Measurements from ENCODE around the gene TLE5.
"Not testable (repeated sequence)": the region's sequence is repeated elsewhere in the genome, so short reads cannot be mapped to it uniquely, and the experiment has no call there.

Gene TLE5

GRCh38 chr19:3025549-3025886 is 36.8 kb downstream of the TLE5 start:
- no peak for DNase-seq (ENCODE audit: low read depth in 2 of 2)

- no peak for DNase-seq (ENCODE audit: low read depth in 2 of 2)
These were observed 37.3 kb downstream of the TLE5 start for GRCh38 chr19:3024870-3025548.

- DNase-seq (ENCODE audit: low read depth in 2 of 2) = no peak
These were observed 37.8 kb downstream of the TLE5 start for GRCh38 chr19:3024509-3024869.

- DNase-seq (ENCODE audit: low read depth in 2 of 2) = no peak
These were observed 41.9 kb downstream of the TLE5 start for GRCh38 chr19:3020321-3020960.

- no peak for DNase-seq (ENCODE audit: low read depth in 2 of 2)
These were observed 43.0 kb downstream of the TLE5 start for GRCh38 chr19:3019211-3019854.

GRCh38 chr19:3017923-3018322 is 44.4 kb downstream of the TLE5 start:
- no peak for DNase-seq (ENCODE audit: low read depth in 2 of 2)

- DNase-seq (ENCODE audit: low read depth in 2 of 2) = no peak
These were observed 46.9 kb downstream of the TLE5 start for GRCh38 chr19:3015126-3016057.

GRCh38 chr19:3014135-3014534 is 48.2 kb downstream of the TLE5 start:
- no peak for DNase-seq (ENCODE audit: low read depth in 2 of 2)

GRCh38 chr19:3013263-3013725 is 49.0 kb downstream of the TLE5 start:
- no peak for DNase-seq (ENCODE audit: low read depth in 2 of 2)

GRCh38 chr19:3012621-3013262 is 49.6 kb downstream of the TLE5 start:
- DNase-seq (ENCODE audit: low read depth in 2 of 2) = no peak

GRCh38 chr19:3012059-3012458 is 50.2 kb downstream of the TLE5 start:
- not testable (repeated sequence) for DNase-seq (ENCODE audit: low read depth in 2 of 2)

- no peak for DNase-seq (ENCODE audit: low read depth in 2 of 2)
These were observed 51.4 kb downstream of the TLE5 start for GRCh38 chr19:3010871-3011270.

GRCh38 chr19:3008994-3009393 is 53.3 kb downstream of the TLE5 start:
- DNase-seq (ENCODE audit: low read depth in 2 of 2) = no peak

GRCh38 chr19:3007975-3008374 is 54.3 kb downstream of the TLE5 start:
- no peak for DNase-seq (ENCODE audit: low read depth in 2 of 2)

- DNase-seq (ENCODE audit: low read depth in 2 of 2) = no peak
These were observed 56.1 kb downstream of the TLE5 start for GRCh38 chr19:3006075-3006767.

GRCh38 chr19:3005345-3005744 is 57.0 kb downstream of the TLE5 start:
- no peak for DNase-seq (ENCODE audit: low read depth in 2 of 2)

GRCh38 chr19:3004522-3004921 is 57.8 kb downstream of the TLE5 start:
- no peak for DNase-seq (ENCODE audit: low read depth in 2 of 2)

GRCh38 chr19:3003046-3003445 is 59.2 kb downstream of the TLE5 start:
- no peak for DNase-seq (ENCODE audit: low read depth in 2 of 2)
